ENCODE measurements around the gene MACROD1. TPM values are rescaled to one million over a fixed set of nuclear protein-coding genes. Genes with fewer than 3 reads are reported as not detected.

MACROD1 gene
- total and polyA plus RNA-seq, 2 donors (not counting 3 experiments of a cell fraction or from before 2014, with no cell fraction given) = 11.0 to 16.2 TPM

DNA sequence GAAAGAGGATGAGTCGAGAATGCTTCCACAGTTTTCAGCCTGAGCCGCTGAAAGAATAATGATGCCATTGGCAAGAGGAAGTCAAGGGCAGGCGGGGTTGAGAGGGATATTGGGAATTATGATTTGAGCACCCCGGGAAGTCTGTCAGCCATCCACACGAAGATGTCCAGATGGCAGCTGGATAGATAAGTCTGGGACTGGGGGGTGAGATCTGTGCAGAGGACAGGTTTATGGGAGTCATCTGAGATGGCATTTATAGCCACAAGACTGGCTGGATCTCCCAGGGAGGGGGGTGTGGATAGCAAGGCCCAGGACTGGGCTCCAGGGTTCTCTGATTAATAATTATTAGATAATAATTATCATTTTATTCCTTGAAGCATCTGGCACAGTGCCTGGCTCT lies 15.0 kb upstream of the MACROD1 start:
- H3K4me1 ChIP-seq (ENCODE audit: control insufficient read depth, extremely low read depth, insufficient read depth, low read length) = peaks cover 14% of the 10 kb centered on the region
- H4K20me1 ChIP-seq (replicated peaks; ENCODE audit: control insufficient read depth, extremely low read depth, insufficient read depth, low read length) = no peaks in the 10 kb centered on the region
- ChIA-PET CTCF (interaction anchor here (0.7 to 2.4 kb wide), 6 partner anchors 11 to 124 kb away, joined by 3 to 5 read pairs (median 4); partner anchors contain the start of gene MACROD1), POLR2A (interaction anchor here (0.7 to 1.6 kb wide), 2 partner anchors 14 to 15 kb away, joined by 5 to 6 read pairs; partner anchors contain the start of gene MACROD1)
- H3K79me2 ChIP-seq (ENCODE audit: control insufficient read depth, insufficient read depth, low read length) = peaks cover 17% of the 10 kb centered on the region
- H3K27me3 ChIP-seq (ENCODE audit: control insufficient read depth in 2 of 2, insufficient read depth in 2 of 2, low read length in 2 of 2) = no peaks in the 10 kb centered on the region
- H3K36me3 ChIP-seq (ENCODE audit: control insufficient read depth in 2 of 2, extremely low read depth in 1 of 2, insufficient read depth in 2 of 2, low read length in 2 of 2) = no peaks in the 10 kb centered on the region
- no TSS peak for BruUV-seq (replicated peaks)
- DNase-seq (ENCODE audit: low read depth, low spot score) (no peak), FAIRE-seq (no peak)
- H3K4me2 ChIP-seq (ENCODE audit: insufficient read depth, low read length) = no peak overlapping the region
- no peak overlapping the region for H3K9ac ChIP-seq (replicated peaks; ENCODE audit: extremely low read depth, insufficient read depth, low read length)
- H3K27ac ChIP-seq (ENCODE audit: insufficient read depth, low read depth, low read length) = no peak overlapping the region
- TF ChIP-seq POLR2AphosphoS5 (IDR thresholded peaks at IDR 0.05; ENCODE audit: insufficient read depth, low read depth, low read length) (no peak), JUN (IDR thresholded peaks at IDR 0.05; ENCODE audit: borderline replicate concordance, insufficient read depth, insufficient read length, low read depth) (no peak), EZH2 (IDR thresholded peaks at IDR 0.05; ENCODE audit: borderline replicate concordance, low read depth, low read length, severe bottlenecking) (no peak), FOS (IDR thresholded peaks at IDR 0.05; ENCODE audit: borderline replicate concordance, insufficient read depth, low read length) (no peak), GATA2 (IDR thresholded peaks at IDR 0.05; ENCODE audit: insufficient read depth, insufficient read length, low read depth, low read length) (no peak), MYC (IDR thresholded peaks at IDR 0.05; ENCODE audit: low read depth, low read length) (no peak), POLR2A (IDR thresholded peaks at IDR 0.05; ENCODE audit: low read depth, low read length) (no peak)
- TF ChIP-seq, protein P1, sequence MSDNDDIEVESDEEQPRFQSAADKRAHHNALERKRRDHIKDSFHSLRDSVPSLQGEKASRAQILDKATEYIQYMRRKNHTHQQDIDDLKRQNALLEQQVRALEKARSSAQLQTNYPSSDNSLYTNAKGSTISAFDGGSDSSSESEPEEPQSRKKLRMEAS (IDR thresholded peaks at IDR 0.05; ENCODE audit: insufficient read depth, insufficient read length) = no peak
- TF ChIP-seq, protein P2, sequence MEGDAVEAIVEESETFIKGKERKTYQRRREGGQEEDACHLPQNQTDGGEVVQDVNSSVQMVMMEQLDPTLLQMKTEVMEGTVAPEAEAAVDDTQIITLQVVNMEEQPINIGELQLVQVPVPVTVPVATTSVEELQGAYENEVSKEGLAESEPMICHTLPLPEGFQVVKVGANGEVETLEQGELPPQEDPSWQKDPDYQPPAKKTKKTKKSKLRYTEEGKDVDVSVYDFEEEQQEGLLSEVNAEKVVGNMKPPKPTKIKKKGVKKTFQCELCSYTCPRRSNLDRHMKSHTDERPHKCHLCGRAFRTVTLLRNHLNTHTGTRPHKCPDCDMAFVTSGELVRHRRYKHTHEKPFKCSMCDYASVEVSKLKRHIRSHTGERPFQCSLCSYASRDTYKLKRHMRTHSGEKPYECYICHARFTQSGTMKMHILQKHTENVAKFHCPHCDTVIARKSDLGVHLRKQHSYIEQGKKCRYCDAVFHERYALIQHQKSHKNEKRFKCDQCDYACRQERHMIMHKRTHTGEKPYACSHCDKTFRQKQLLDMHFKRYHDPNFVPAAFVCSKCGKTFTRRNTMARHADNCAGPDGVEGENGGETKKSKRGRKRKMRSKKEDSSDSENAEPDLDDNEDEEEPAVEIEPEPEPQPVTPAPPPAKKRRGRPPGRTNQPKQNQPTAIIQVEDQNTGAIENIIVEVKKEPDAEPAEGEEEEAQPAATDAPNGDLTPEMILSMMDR (IDR thresholded peaks at IDR 0.05; ENCODE audit: extremely low read depth in 1 of 2, insufficient read depth in 1 of 2, low read depth in 1 of 2, low read length in 2 of 2) = no peak
- no peaks in the 10 kb centered on the region for H3K9me1 ChIP-seq (replicated peaks; ENCODE audit: control insufficient read depth, extremely low read depth, insufficient read depth, low read length)
- no peak overlapping the region for H3K4me3 ChIP-seq (replicated peaks in 1 of 3; ENCODE audit: insufficient read depth in 1 of 3, low read depth in 1 of 3, low read length in 3 of 3)
- intact Hi-C loops (cut with micrococcal nuclease) = loop anchor here (1.0 kb wide), 1 partner anchor 15 kb away; the partner anchor contains the start of gene MACROD1
- dilution Hi-C loops (cut with MboI; ENCODE audit: extremely low pct_ligation_motif_present, low sequenced_read_pairs) = no loop called here
- no peak overlapping the region for H2AFZ ChIP-seq (ENCODE audit: low read depth, low read length)
- no peaks in the 10 kb centered on the region for H3K9me3 ChIP-seq (replicated peaks; ENCODE audit: control insufficient read depth, insufficient read depth, low read length)

Measured in endothelial cell of umbilical vein (primary cell).